SK-N-MC (cell line): ENCODE measurements around the gene IRF2BPL.

Source experiments
- EZH2 ChIP-seq: fragments of 200-600 bp; sonication (generic); IDR thresholded peaks from one replicate; pipeline ENCODE4 v1.6.1; 2017; ENCODE audit warnings: antibody characterized with exemption
- POLR2AphosphoS5 ChIP-seq: IDR thresholded peaks from 2 replicates; pipeline ENCODE4 v1.6.1; 2012; ENCODE audit warnings: mild to moderate bottlenecking, low read depth, low read length, borderline replicate concordance

- TF ChIP-seq POLR2AphosphoS5, result no peak
- TF ChIP-seq EZH2, result no peak
Measured at GRCh38 chr14:77036484-77037214, 8.1 kb upstream of the IRF2BPL start.
